Epithelial cell of proximal tubule (primary cell): ENCODE data around the gene ENAH. TPM values are rescaled to one million over a fixed set of nuclear protein-coding genes. Genes with fewer than 3 reads are reported as not detected.

ENCODE experiments used
- DNase-seq: peaks from one replicate; pipeline ENCODE4 v3.0.0-alpha.2; 2011; ENCODE audit warnings: low read depth
- H3K4me3 ChIP-seq: 2 replicates; pipeline ENCODE4 v1.5.1; 2011; ENCODE audit warnings: low read depth, mild to moderate bottlenecking, low read length
- total RNA-seq: library from RNA; depleted of rRNA; stranded (reverse); fragments of >200 nt; gene quantifications from 2 replicates; pipeline ENCODE4 v1.2.3, GENCODE V29; 2015
- TF ChIP-seq, protein P1 (sequence below): conservative IDR thresholded peaks from 2 replicates; pipeline ENCODE4 v1.5.1; 2012; ENCODE audit warnings: low read depth, mild to moderate bottlenecking, low read length

The ENAH gene
- total RNA-seq, 1 donor from 2014 or later, result 37.7 TPM

DNA sequence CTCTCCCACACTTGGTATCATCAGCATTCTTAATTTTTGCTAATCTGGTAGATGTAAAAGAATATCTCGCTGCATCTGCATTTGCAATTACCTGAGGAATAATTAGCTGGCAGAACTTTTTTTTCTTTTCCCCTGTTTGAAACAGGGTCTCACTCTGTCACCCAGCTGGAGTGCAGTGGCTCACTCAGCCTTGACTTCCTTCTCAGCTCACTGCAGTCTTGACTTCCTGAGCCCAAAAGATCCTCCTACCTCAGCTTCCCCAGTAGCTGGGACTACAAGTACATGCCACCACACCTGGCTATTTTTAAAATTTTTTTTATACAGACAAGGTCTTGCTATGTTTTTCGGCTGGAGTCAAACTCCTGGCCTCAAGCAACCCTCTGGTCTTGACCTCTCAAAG, 35.4 kb upstream of the ENAH start:
- no peak for DNase-seq

DNA sequence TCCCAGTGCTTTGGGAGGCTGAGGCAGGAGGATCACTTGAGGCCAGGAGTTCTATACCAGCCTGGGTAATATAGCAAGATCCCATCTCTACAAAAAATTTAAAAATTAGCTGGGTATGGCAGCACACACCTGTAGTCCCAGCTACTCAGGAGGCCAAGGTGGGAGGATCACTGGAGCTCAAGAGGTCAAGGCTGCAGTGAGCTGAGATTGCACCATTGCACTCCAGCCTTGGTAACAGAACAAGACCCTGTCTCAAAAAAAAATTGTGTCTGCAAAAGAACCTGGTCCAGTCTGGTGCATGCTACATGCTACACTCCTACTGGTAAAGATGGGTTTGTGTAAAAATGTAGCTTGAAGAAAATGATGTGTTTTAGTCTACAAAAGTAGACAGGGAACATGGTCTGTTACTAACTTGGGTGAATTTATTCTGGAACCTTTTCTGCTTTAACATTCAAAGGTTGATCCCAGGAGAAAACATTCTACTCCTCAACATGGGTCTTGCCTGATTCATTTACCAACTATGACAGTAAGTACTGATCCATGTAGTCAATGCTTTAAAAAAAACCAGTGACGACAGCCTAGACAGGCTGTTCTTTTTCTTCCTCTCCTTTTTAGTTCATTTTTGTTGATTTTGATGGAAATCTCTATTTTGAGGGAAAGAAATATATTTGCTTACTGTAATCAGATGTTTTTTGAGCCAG, 32.7 kb upstream of the ENAH start:
- DNase-seq, result no peak
- H3K4me3 ChIP-seq, result no peak overlapping the region
- TF ChIP-seq, protein P1, sequence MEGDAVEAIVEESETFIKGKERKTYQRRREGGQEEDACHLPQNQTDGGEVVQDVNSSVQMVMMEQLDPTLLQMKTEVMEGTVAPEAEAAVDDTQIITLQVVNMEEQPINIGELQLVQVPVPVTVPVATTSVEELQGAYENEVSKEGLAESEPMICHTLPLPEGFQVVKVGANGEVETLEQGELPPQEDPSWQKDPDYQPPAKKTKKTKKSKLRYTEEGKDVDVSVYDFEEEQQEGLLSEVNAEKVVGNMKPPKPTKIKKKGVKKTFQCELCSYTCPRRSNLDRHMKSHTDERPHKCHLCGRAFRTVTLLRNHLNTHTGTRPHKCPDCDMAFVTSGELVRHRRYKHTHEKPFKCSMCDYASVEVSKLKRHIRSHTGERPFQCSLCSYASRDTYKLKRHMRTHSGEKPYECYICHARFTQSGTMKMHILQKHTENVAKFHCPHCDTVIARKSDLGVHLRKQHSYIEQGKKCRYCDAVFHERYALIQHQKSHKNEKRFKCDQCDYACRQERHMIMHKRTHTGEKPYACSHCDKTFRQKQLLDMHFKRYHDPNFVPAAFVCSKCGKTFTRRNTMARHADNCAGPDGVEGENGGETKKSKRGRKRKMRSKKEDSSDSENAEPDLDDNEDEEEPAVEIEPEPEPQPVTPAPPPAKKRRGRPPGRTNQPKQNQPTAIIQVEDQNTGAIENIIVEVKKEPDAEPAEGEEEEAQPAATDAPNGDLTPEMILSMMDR, result no peak

More for the DNA sequence above, 35.4 kb upstream of the ENAH start:
- H3K4me3 ChIP-seq, result no peak overlapping the region
- TF ChIP-seq, protein P1, result no peak

DNA sequence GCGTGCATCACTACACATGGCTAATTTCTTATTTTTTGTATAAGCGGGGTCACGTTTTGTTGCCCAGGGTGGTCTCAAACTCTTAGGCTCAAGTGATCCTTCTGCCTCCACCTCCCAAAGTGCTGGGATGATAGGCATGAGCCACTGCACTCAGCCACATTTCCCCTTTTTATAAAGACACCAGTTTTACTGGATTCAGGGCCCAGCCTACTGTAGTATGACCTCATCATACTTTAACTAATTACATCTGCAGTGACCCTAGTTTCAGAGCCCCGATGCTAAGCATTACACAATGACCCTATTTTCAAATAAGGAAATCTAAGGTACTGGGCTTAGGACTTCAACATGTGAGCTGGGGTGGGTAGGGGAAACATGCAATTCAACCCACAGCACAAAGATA, 31.8 kb upstream of the ENAH start:
- no peak for DNase-seq
- no peak overlapping the region for H3K4me3 ChIP-seq
- TF ChIP-seq, protein P1, result no peak

GRCh38 chr1:225681231-225681630, 28.3 kb upstream of the ENAH start:
- DNase-seq, result no peak
- H3K4me3 ChIP-seq, result no peak overlapping the region
- TF ChIP-seq, protein P1, result no peak

GRCh38 chr1:225678545-225678944, 25.6 kb upstream of the ENAH start:
- TF ChIP-seq, protein P1, result no peak
- no peak overlapping the region for H3K4me3 ChIP-seq
- DNase-seq, result no peak

DNA sequence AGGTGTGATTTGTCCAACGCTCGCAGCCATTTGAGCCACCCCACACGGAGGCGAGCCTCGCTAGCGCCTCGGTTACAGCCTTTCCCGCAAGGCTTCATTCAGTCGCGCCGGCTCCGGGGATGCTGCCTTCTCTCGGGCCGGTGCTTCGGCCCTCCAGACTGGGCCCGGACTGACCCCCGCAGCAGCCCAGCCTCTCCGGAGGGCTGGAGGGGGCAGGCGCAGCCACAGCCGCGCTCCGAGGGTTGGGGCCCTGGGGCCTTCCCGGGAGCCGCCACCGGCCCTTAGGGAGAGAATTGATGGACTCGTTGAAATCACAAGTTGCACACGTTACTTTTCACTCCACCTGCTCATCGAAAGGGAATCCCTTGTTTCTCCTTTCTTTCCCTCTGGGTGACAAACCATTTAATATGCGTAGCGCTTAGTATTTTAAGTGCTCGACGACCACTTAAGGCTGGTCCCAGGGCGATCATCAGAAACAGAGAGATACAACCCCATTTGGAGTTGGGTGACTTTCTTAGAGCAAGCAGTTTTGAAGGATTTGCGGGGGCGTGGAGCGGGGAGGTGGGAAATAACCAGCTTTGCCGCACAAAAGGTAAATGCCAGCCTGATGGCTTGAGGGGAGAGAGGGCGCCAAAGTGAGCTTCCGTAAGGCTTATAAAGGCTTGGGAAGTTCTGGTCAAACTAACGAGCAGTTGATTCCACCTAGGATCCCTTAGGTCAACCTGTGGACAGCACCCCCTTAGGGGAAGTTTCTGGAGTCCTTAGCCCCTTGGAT, 24.6 kb upstream of the ENAH start:
- H3K4me3 ChIP-seq, result peak overlapping the region; percentile 31
- TF ChIP-seq, protein P1, result no peak
- DNase-seq, result no peak
